Adrenal gland (tissue), 19 donors: ENCODE measurements around the gene BLZF1. TPM values are rescaled to one million over a fixed set of nuclear protein-coding genes. Genes with fewer than 3 reads are reported as not detected.

Source experiments
- DNase-seq, 7 donors: peaks; one replicate each; pipeline ENCODE4 v3.0.0-alpha.2; 2019 to 2020
- H3K27ac ChIP-seq, 5 donors: fragments of 200-600 bp; sonication (generic) in 4 of 5; 1 replicate in 3 of 5; 2 replicates in 2 of 5; pipeline versions ENCODE4 v1.5.1 to v1.8.0; 2016 to 2020; ENCODE audit warnings: mild to moderate bottlenecking in 1 of 5
- H3K27me3 ChIP-seq: fragments of 200-600 bp; 2 replicates; pipeline ENCODE4 v1.8.0; 2021
- H3K36me3 ChIP-seq, 2 donors: fragments of 200-600 bp; replicated peaks in 1 of 2; 1 replicate in 1 of 2; 2 replicates in 1 of 2; pipeline versions ENCODE4 v1.5.1 to v1.8.0; 2018 to 2022
- H3K4me1 ChIP-seq, 2 donors: fragments of 200-600 bp; replicated peaks in 1 of 2; 1 replicate in 1 of 2; 2 replicates in 1 of 2; pipeline versions ENCODE4 v1.5.1 to v1.8.0; 2018 to 2021
- H3K4me3 ChIP-seq, 4 donors: fragments of 200-600 bp; sonication (generic) in 3 of 4; one replicate each; pipeline ENCODE4 v1.5.1; 2016 to 2018
- H3K9me3 ChIP-seq, 3 donors: fragments of 200-600 bp; sonication (generic) in 1 of 3; replicated peaks in 1 of 3; 1 replicate in 2 of 3; 2 replicates in 1 of 3; pipeline versions ENCODE4 v1.5.1 to v1.8.0; 2016 to 2021
- CTCF ChIP-seq, 6 experiments: fragments of 450-650 bp in 4 of 6; fragments of 200-600 bp in 2 of 6; sonication (generic) in 1 of 6; IDR thresholded peaks; 1 replicate in 5 of 6; 2 replicates in 1 of 6; pipeline versions ENCODE4 v1.5.1 to v1.8.0; 2016 to 2021; ENCODE audit warnings: antibody characterized with exemption in 6 of 6, mild to moderate bottlenecking in 2 of 6, moderate library complexity in 1 of 6
- POLR2A ChIP-seq, 2 donors: fragments of 450-650 bp; IDR thresholded peaks; one replicate each; pipeline ENCODE4 v1.6.1; 2017; ENCODE audit warnings: antibody characterized with exemption in 2 of 2, mild to moderate bottlenecking in 2 of 2, moderate library complexity in 1 of 2
- WGBS, 4 donors: extraction: QIAGEN DNeasy Blood & Tissue Kit in 2 of 4; methylation state at CpG; one replicate each; pipeline versions ENCODE4 v1.1.5 to v1.1.7; 2013 to 2017; 5-methylcytosine and 5-hydroxymethylcytosine counted together
- intact Hi-C, 2 donors: fragments of 100-400 bp; cut with DNase I; formaldehyde crosslinking; loops; one replicate each; pipeline versions ENCODE4 v1.14.1 to v1.15.0; 2022 to 2023
- long read RNA-seq, 10 donors: library from polyadenylated mRNA in 3 of 10; unstranded in 2 of 10; stranded (forward) in 1 of 10; transcript quantifications; one replicate each; pipeline ENCODE4 v2.0.0 and lab custom pipeline, GENCODE V29; 2021 to 2026
- polyA plus RNA-seq, 3 donors: library from polyadenylated mRNA; stranded (reverse); fragments of 200-250 nt in 2 of 3; fragments of 350-450 nt in 1 of 3; fragmentation: Illumina TruSeq in 1 of 3; extraction: RNeasy Lipid Tissue Mini Kit (QIAGEN cat#74804) in 1 of 3; gene quantifications; one replicate each; pipeline ENCODE4 v1.2.3, GENCODE V29; 2013 to 2014
- total RNA-seq, 9 donors: library from RNA; depleted of rRNA in 4 of 9; stranded (reverse); fragments of >200 nt in 4 of 9; fragments of 120-200 nt in 1 of 9; fragmentation: NEBNext Ultra II Directional in 1 of 9; extraction: Animal tissue kit (Norgen Biotek cat#: 25700) in 1 of 9; gene quantifications; one replicate each; pipeline versions ENCODE4 v1.1.0 to v1.2.4, GENCODE V29; 2013 to 2023
- donor health status: healthy with polysubstance abuse.
- donor health status: Bipolar disorder and iron deficiency.
- donor health status: DM: yes; HTN: yes; CAD: no.
- donor health status: DM: no; HTN: no; CAD: no.
- donor health status: DM: no; HTN: no; CAD: no.
- donor health status: DM: yes; HTN: yes; CAD: no.

BLZF1 gene
- 10 to 100 TPM; 11.0 to 36.0 (median 20.4) TPM for total RNA-seq
- polyA plus RNA-seq: 10 to 100 TPM in 1 of 3 donors, 1 to 10 TPM in 2; 7.5 to 31.0 (median 7.6) TPM
- long read RNA-seq, donor 1, transcript BLZF1-203 (7 exons, 2,749 nt): major isoform, 13 of 37 reads
- long read RNA-seq, donor 1, partial matches to known transcripts: 19 of 37 reads
- long read RNA-seq, donor 1, other reads (novel, unspliced or antisense): 0 of 37 reads
- long read RNA-seq, donor 2, partial matches to known transcripts: 0 of 4 reads
- long read RNA-seq, donor 2, other reads (novel, unspliced or antisense): 0 of 4 reads
- long read RNA-seq, donor 3, partial matches to known transcripts: 0 of 5 reads
- long read RNA-seq, donor 3, other reads (novel, unspliced or antisense): 0 of 5 reads
- long read RNA-seq, donor 4, transcript BLZF1-203 (7 exons, 2,749 nt): major isoform, 6 of 10 reads
- long read RNA-seq, donor 4, partial matches to known transcripts: 0 of 10 reads
- long read RNA-seq, donor 4, other reads (novel, unspliced or antisense): 4 of 10 reads
- long read RNA-seq, donor 5, transcript BLZF1-203 (7 exons, 2,749 nt): major isoform, 24 of 27 reads
- long read RNA-seq, donor 5, partial matches to known transcripts: 0 of 27 reads
- long read RNA-seq, donor 5, other reads (novel, unspliced or antisense): 2 of 27 reads
- long read RNA-seq, donor 6, transcript BLZF1-203 (7 exons, 2,749 nt): major isoform, 12 of 14 reads
- long read RNA-seq, donor 6, partial matches to known transcripts: 0 of 14 reads
- long read RNA-seq, donor 6, other reads (novel, unspliced or antisense): 1 of 14 reads
- long read RNA-seq, donor 7, partial matches to known transcripts: 0 of 1 reads
- long read RNA-seq, donor 7, other reads (novel, unspliced or antisense): 0 of 1 reads
- long read RNA-seq, donor 8, transcript BLZF1-203 (7 exons, 2,749 nt): major isoform, 5 of 18 reads
- long read RNA-seq, donor 8, partial matches to known transcripts: 12 of 18 reads
- long read RNA-seq, donor 8, other reads (novel, unspliced or antisense): 0 of 18 reads
- long read RNA-seq, donor 9, partial matches to known transcripts: 22 of 29 reads
- long read RNA-seq, donor 9, other reads (novel, unspliced or antisense): 0 of 29 reads
- long read RNA-seq, donor 10, partial matches to known transcripts: 0 of 6 reads
- long read RNA-seq, donor 10, other reads (novel, unspliced or antisense): 0 of 6 reads

DNA sequence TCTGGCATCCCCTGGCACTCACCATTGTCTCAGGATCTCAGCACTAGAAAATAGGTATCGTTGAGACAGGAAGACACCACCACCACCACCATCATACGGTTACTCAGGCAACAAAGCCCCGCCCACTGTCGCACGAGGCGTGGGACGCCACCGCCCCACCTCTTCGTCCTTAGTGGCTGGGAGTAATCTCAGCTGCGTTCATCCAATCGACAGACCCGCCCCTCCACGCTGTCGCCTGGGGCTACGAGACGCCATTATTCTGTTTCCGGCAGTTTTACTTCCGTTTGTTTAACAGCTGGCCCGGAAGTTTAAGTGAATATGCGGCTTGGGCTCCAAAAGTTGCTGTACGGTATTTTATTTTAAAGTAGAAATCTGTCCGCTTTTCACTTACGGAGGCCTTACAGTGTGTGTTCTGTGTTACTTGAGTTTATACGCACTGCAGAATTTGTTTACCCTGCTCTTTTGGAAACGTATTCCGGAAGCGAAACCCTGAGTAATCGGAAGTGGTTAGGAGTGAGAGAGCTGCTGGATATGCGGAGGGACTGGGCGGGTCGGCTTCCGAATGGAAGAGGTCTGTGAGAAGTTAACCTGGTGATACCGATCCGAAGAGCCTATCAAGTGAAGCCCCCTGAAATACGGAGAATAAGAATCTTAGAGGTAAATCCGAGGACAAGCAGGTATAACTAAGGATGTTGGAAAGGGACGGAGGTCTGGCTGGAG, at the start of gene BLZF1, which contains the start of gene NME7:
BLZF1 (plus strand) TSS at position 510 of the 720 bp plus-strand sequence. CDS start 1,328 bp downstream, outside the sequence.
NME7 (minus strand) TSS at position 112 of the 720 bp plus-strand sequence; CDS start at position 25, 87 bp downstream.
- Histone ChIP-seq H3K9me3 (no peaks in the 10 kb centered on the region), H3K27me3 (no peaks in the 10 kb centered on the region), H3K4me1 (peaks cover 8 to 12% of the 10 kb centered on the region in 2 donors), H3K36me3 (peaks cover 0 to 13% of the 10 kb centered on the region in 2 donors), H3K27ac (peak within 1 kb of the TSS; percentile 50 to 85 (median 65)), H3K4me3 (peak within 1 kb of the TSS; percentile 20 to 72 (median 44))
- DNase-seq: peak; percentile 95 to 99 (median 97)
- TF ChIP-seq POLR2A (IDR thresholded peaks at IDR 0.05) (peak in 1 of 2 donors; percentile 47), CTCF (IDR thresholded peaks at IDR 0.05) (no peak)
- intact Hi-C loops: no loop called here
- WGBS, 4 donors: 0 to 1% (median 0%) methylated on average over 26 to 37 of the region's 37 CpGs

- no peak overlapping the region for H3K4me3 ChIP-seq
- TF ChIP-seq POLR2A (IDR thresholded peaks at IDR 0.05) (no peak), CTCF (IDR thresholded peaks at IDR 0.05) (no peak)
- no peaks in the 10 kb centered on the region for H3K36me3 ChIP-seq
- intact Hi-C loops: no loop called here
- no peak overlapping the region for H3K27ac ChIP-seq
- no peaks in the 10 kb centered on the region for H3K4me1 ChIP-seq
- peaks cover 0 to 4% (median 0%) of the 10 kb centered on the region in 3 donors for H3K9me3 ChIP-seq
- no peaks in the 10 kb centered on the region for H3K27me3 ChIP-seq
- no peak for DNase-seq
- WGBS, 4 donors: 94 to 99% (median 95%) methylated on average over 3 of the region's 3 CpGs
Measured at GRCh38 chr1:169318536-169319244, 49.3 kb upstream of the BLZF1 start.

- 68 to 90% (median 74%) methylated on average over 1 of the region's 1 CpG for WGBS, 4 donors
- Histone ChIP-seq H3K4me3 (no peak overlapping the region), H3K4me1 (peaks cover 0 to 2% of the 10 kb centered on the region in 2 donors), H3K27me3 (no peaks in the 10 kb centered on the region), H3K27ac (no peak overlapping the region), H3K9me3 (peaks cover 0 to 4% (median 0%) of the 10 kb centered on the region in 3 donors), H3K36me3 (no peaks in the 10 kb centered on the region)
- intact Hi-C loops: no loop called here
- DNase-seq: no peak
- no peak for TF ChIP-seq POLR2A (IDR thresholded peaks at IDR 0.05)
- no peak for TF ChIP-seq CTCF (IDR thresholded peaks at IDR 0.05)
Measured at GRCh38 chr1:169321539-169321938, 46.5 kb upstream of the BLZF1 start.
